Measurements from ENCODE around the gene SRGN. TPM values are rescaled to one million over a fixed set of nuclear protein-coding genes. Genes with fewer than 3 reads are reported as not detected.

Gene SRGN
- total RNA-seq, 1 experiment from 2014 or later = 8.5 TPM

- intact Hi-C loops (cut with micrococcal nuclease; ENCODE audit: unreplicated experiment) = no loop called here
These were observed 42.2 kb upstream of the SRGN start for GRCh38 chr10:69045441-69046300.

More at GRCh38 chr10:69045441-69046300, 42.2 kb upstream of the SRGN start:
- DNase-seq (ENCODE audit: low read depth, low spot score) (no peak), ATAC-seq (no peak)
- ChIA-PET CTCF (no interaction called here), POLR2A (no interaction called here)
- no peaks in the 10 kb centered on the region for H3K4me1 ChIP-seq (ENCODE audit: control insufficient read depth, insufficient read depth, low read length)
- no peaks in the 10 kb centered on the region for H3K27me3 ChIP-seq (ENCODE audit: control insufficient read depth, insufficient read depth, low read length)
- no peak overlapping the region for H3K27ac ChIP-seq (ENCODE audit: low read length)
- BruUV-seq (replicated peaks) = no TSS peak
- in situ Hi-C loops (cut with HindIII; ENCODE audit: low pct_unique_long_range_greater_than_20kb, low sequenced_read_pairs) = no loop called here
- no peaks in the 10 kb centered on the region for H3K9me3 ChIP-seq (ENCODE audit: control insufficient read depth, insufficient read depth, low read depth, low read length)
- TF ChIP-seq POLR2AphosphoS5 (IDR thresholded peaks at IDR 0.05; ENCODE audit: low read depth, low read length) (no peak), TCF7L2 (IDR thresholded peaks at IDR 0.05; ENCODE audit: low read depth, low read length) (no peak), CTCF (IDR thresholded peaks at IDR 0.05) (no peak), SIN3A (IDR thresholded peaks at IDR 0.05; ENCODE audit: borderline replicate concordance, insufficient read depth, low read depth, low read length) (no peak), REST (IDR thresholded peaks at IDR 0.05; ENCODE audit: insufficient read depth in 1 of 2, low read depth in 2 of 2, low read length in 1 of 2) (no peak)
- H3K4me3 ChIP-seq (ENCODE audit: low read depth in 2 of 2, low read length in 2 of 2) = no peak overlapping the region
- H3K36me3 ChIP-seq (ENCODE audit: control insufficient read depth, insufficient read depth, low read length) = no peaks in the 10 kb centered on the region
